K562 (cell line): ENCODE results near the gene CCDC15. TPM values are rescaled to one million over a fixed set of nuclear protein-coding genes. Genes with fewer than 3 reads are reported as not detected.

ENCODE experiments used
- ATF6 ChIP-seq: sonication (generic); formaldehyde crosslinking; IDR thresholded peaks from 2 replicates; pipeline ENCODE4 v1.4.0; 2020; ENCODE audit warnings: mild to moderate bottlenecking, missing genetic modification reagents
- EZH2 ChIP-seq: IDR thresholded peaks from 2 replicates; pipeline ENCODE4 v1.6.1; 2012; ENCODE audit warnings: low read depth, mild to moderate bottlenecking, inconsistent platforms, low read length, borderline replicate concordance
- GTF2E2 ChIP-seq: fragments of 200-800 bp; sonication (Bioruptor generic); IDR thresholded peaks from 2 replicates; pipeline ENCODE4 v1.6.1; 2016; ENCODE audit warnings: missing genetic modification characterization, missing compliant biosample characterization
- HDAC6 ChIP-seq: IDR thresholded peaks from 2 replicates; pipeline ENCODE4 v1.6.1; 2012; ENCODE audit warnings: low read depth, mild to moderate bottlenecking, control low read depth, inconsistent platforms, low read length, moderate library complexity
- MCM7 ChIP-seq, 2 experiments: fragments of 450-650 bp; IDR thresholded peaks; 2 replicates each; pipeline ENCODE4 v1.6.1; 2016 to 2018
- NFE2 ChIP-seq: IDR thresholded peaks from 2 replicates; pipeline ENCODE4 v1.6.1; 2014; ENCODE audit warnings: antibody characterized with exemption, low read depth
- POLR2G ChIP-seq: fragments of 200-400 bp; formaldehyde crosslinking; IDR thresholded peaks from 2 replicates; pipeline ENCODE4 v1.6.1; 2017; ENCODE audit warnings: low read depth, mild to moderate bottlenecking, antibody characterized with exemption, low read length, moderate library complexity
- SMARCA5 ChIP-seq: fragments of 450-650 bp; IDR thresholded peaks from 2 replicates; pipeline ENCODE4 v1.6.1; 2016
- SP1 ChIP-seq: sonication (generic); formaldehyde crosslinking; IDR thresholded peaks from 2 replicates; pipeline ENCODE4 v1.8.1; 2022; ENCODE audit warnings: mild to moderate bottlenecking, missing genetic modification reagents
- ZMIZ1 ChIP-seq, 2 experiments: fragments of 150-350 bp in 1 of 2; IDR thresholded peaks; 2 replicates each; pipeline ENCODE4 v1.6.1; 2012 to 2016; ENCODE audit warnings: low read depth in 2 of 2, low read length in 2 of 2, mild to moderate bottlenecking in 1 of 2, moderate library complexity in 1 of 2
- ZNF431 ChIP-seq: sonication (generic); formaldehyde crosslinking; IDR thresholded peaks from 2 replicates; pipeline ENCODE4 v1.8.0; 2022; ENCODE audit warnings: mild to moderate bottlenecking, missing genetic modification reagents
- ZNF830 ChIP-seq: fragments of 250-450 bp; sonication (Bioruptor Pico); IDR thresholded peaks from 2 replicates; pipeline ENCODE4 v1.5.0; 2021; ENCODE audit warnings: mild to moderate bottlenecking
- polyA plus RNA-seq, 8 experiments: library from polyadenylated mRNA; depleted of rRNA in 4 of 8; stranded (reverse) in 5 of 8; unstranded in 3 of 8; fragments of >200 nt; fragmentation: Nextera tagmentation in 2 of 8; fragmentation: Illumina TruSeq in 1 of 8; extraction: Ambion mirVana in 2 of 8; extraction: Trizol in 1 of 8; gene quantifications; 2 replicates each; pipeline versions ENCODE4 v1.2.1 to v1.2.3, GENCODE V29; 2011 to 2014; ENCODE audit warnings: inconsistent platforms in 1 of 8, missing spikeins in 1 of 8
- total RNA-seq, 7 experiments: library from RNA; depleted of rRNA in 6 of 7; stranded (reverse); fragments of >200 nt in 6 of 7; fragmentation: Illumina TruSeq in 2 of 7; extraction: Trizol in 2 of 7; gene quantifications; 2 replicates each; pipeline versions ENCODE4 v1.2.1 to v1.2.3, GENCODE V29; 2011 to 2021; ENCODE audit warnings: low replicate concordance in 1 of 7
- TF ChIP-seq, protein P1 (sequence below): fragments of 450-650 bp; conservative IDR thresholded peaks from 2 replicates; pipeline ENCODE4 v1.6.1; 2016; ENCODE audit warnings: missing genetic modification characterization, low read depth, mild to moderate bottlenecking, control low read depth, missing compliant biosample characterization
- TF ChIP-seq, protein P2 (sequence below): sonication (generic); formaldehyde crosslinking; IDR thresholded peaks from 2 replicates; pipeline ENCODE4 v1.8.1; 2023; ENCODE audit warnings: mild to moderate bottlenecking, missing genetic modification reagents
- TF ChIP-seq, protein P3 (sequence below): IDR thresholded peaks from 3 replicates; pipeline ENCODE4 v1.6.1; 2011; ENCODE audit warnings: borderline replicate concordance, mild to moderate bottlenecking, moderate library complexity; ENCODE audit not compliant: insufficient read length; ENCODE audit errors: extremely low read depth

The CCDC15 gene
- total and polyA plus RNA-seq, 9 of the 15 experiments (the other 6 are each of a cell fraction or from before 2014, with no cell fraction given) = 1.9 to 9.2 (median 3.9) TPM

DNA sequence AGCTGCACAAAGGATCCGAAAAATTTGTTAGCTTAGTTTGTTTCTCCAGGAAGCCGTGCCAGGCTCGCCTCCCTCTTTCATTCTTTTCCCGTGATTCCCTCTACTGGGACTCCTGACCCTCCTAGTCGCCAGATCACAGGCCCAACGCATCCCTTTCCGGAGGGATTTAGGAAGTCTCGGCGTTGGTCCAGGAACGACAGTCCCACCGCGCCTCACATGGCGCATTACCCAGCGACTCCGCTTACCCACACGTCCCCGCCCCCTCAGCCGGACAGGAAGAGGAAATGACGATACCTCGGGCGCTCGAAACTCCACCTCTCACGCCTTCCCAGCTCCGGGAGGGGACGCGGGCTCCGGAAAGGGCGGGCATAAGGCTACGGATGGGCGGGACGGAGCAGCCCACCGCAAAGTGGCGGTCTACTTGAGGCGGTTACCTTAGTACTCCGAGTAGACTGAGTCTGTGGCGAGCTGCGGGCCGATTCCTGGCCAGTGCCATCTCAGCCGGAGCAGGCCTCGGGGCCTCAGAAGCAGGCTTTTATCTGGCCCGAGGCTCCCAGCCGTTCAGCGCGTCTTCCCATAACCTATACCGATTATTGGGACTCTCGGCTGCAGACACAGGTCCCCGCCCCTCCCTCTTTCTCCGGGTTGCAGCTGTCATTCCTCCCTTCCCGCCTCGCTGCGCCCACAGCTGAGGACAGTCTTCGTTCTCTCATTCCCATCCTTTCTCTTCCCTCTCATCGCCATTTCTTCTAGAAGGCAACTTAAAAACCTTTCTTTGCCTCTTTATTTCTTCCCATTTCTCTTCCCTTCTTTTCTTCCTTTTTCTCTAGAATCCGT lies at the start of gene CCDC15 (continued):
- no peak for TF ChIP-seq SMARCA5
- peak; percentile 84; the same call in 1 of the 2 replicates for TF ChIP-seq GTF2E2
- TF ChIP-seq, protein P1, sequence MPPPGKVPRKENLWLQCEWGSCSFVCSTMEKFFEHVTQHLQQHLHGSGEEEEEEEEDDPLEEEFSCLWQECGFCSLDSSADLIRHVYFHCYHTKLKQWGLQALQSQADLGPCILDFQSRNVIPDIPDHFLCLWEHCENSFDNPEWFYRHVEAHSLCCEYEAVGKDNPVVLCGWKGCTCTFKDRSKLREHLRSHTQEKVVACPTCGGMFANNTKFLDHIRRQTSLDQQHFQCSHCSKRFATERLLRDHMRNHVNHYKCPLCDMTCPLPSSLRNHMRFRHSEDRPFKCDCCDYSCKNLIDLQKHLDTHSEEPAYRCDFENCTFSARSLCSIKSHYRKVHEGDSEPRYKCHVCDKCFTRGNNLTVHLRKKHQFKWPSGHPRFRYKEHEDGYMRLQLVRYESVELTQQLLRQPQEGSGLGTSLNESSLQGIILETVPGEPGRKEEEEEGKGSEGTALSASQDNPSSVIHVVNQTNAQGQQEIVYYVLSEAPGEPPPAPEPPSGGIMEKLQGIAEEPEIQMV (tag) = 0 out of 2 replicates have a peak, but pooled peaks have one; percentile 14
- no peak for TF ChIP-seq ZMIZ1 (IDR thresholded peaks at IDR 0.05; ENCODE audit: low read depth in 2 of 2, low read length in 2 of 2)
- TF ChIP-seq EZH2 = no peak
- no peak for TF ChIP-seq ATF6 (CRISPR knock-in tag)
- no peak for TF ChIP-seq ZNF431
- peak; percentile 91 for TF ChIP-seq POLR2G
- TF ChIP-seq, protein P2, sequence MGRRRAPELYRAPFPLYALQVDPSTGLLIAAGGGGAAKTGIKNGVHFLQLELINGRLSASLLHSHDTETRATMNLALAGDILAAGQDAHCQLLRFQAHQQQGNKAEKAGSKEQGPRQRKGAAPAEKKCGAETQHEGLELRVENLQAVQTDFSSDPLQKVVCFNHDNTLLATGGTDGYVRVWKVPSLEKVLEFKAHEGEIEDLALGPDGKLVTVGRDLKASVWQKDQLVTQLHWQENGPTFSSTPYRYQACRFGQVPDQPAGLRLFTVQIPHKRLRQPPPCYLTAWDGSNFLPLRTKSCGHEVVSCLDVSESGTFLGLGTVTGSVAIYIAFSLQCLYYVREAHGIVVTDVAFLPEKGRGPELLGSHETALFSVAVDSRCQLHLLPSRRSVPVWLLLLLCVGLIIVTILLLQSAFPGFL (CRISPR knock-in tag) = no peak
- no peak for TF ChIP-seq HDAC6
- TF ChIP-seq MCM7 (IDR thresholded peaks at IDR 0.05) = 0 out of 4 replicates have a peak, but pooled peaks of 1 of the 2 experiments have one; percentile 59
- TF ChIP-seq, protein P3, sequence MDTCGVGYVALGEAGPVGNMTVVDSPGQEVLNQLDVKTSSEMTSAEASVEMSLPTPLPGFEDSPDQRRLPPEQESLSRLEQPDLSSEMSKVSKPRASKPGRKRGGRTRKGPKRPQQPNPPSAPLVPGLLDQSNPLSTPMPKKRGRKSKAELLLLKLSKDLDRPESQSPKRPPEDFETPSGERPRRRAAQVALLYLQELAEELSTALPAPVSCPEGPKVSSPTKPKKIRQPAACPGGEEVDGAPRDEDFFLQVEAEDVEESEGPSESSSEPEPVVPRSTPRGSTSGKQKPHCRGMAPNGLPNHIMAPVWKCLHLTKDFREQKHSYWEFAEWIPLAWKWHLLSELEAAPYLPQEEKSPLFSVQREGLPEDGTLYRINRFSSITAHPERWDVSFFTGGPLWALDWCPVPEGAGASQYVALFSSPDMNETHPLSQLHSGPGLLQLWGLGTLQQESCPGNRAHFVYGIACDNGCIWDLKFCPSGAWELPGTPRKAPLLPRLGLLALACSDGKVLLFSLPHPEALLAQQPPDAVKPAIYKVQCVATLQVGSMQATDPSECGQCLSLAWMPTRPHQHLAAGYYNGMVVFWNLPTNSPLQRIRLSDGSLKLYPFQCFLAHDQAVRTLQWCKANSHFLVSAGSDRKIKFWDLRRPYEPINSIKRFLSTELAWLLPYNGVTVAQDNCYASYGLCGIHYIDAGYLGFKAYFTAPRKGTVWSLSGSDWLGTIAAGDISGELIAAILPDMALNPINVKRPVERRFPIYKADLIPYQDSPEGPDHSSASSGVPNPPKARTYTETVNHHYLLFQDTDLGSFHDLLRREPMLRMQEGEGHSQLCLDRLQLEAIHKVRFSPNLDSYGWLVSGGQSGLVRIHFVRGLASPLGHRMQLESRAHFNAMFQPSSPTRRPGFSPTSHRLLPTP = no peak
- peak; percentile 91 for TF ChIP-seq SP1 (CRISPR knock-in tag)
- no peak for TF ChIP-seq ZNF830 (CRISPR knock-in tag)
- TF ChIP-seq NFE2 = no peak
